WTC11 (cell line): ENCODE data around the gene APOBEC3C. TPM values are rescaled to one million over a fixed set of nuclear protein-coding genes. Genes with fewer than 3 reads are reported as not detected.

ENCODE experiments used
- ATAC-seq: fragments of 200-7000 bp; cut with Tn5 transposase; 2 replicates; pipeline ENCODE4 v1.10.0; 2021; ENCODE audit warnings: mild to moderate bottlenecking, moderate library complexity
- CTCF ChIA-PET: fragments of 300-600 bp; sonication (Branson Sonifier 250); formaldehyde crosslinking; loops from one replicate; lab custom pipeline; 2021; ENCODE audit warnings: antibody characterized with exemption; lab: Charles Lee
- POLR2A ChIA-PET: fragments of 350-600 bp; sonication (Branson Sonifier 250); formaldehyde crosslinking; loops from one replicate; lab custom pipeline; 2021; ENCODE audit warnings: antibody characterized with exemption; lab: Charles Lee
- DNase-seq: peaks from one replicate; pipeline ENCODE4 v3.0.0; 2021; ENCODE audit warnings: low spot score
- H3K27ac Mint-ChIP-seq: 2 replicates; pipeline ENCODE4 v1.8.0; 2021; ENCODE audit warnings: mixed read lengths
- H3K27me3 Mint-ChIP-seq: 2 replicates; pipeline ENCODE4 v1.8.0; 2021; ENCODE audit warnings: low read depth, mild to moderate bottlenecking, moderate library complexity, mixed read lengths
- H3K36me3 Mint-ChIP-seq: 2 replicates; pipeline ENCODE4 v1.8.0; 2021; ENCODE audit warnings: mixed read lengths
- H3K4me1 Mint-ChIP-seq: 2 replicates; pipeline ENCODE4 v1.8.0; 2022; ENCODE audit warnings: mixed read lengths
- H3K4me3 Mint-ChIP-seq: 2 replicates; pipeline ENCODE4 v1.8.0; 2021; ENCODE audit warnings: mild to moderate bottlenecking, moderate library complexity, mixed read lengths
- H3K9me3 Mint-ChIP-seq: 2 replicates; pipeline ENCODE4 v1.8.0; 2021; ENCODE audit warnings: mixed read lengths
- CREB1 ChIP-seq: sonication (generic); formaldehyde crosslinking; IDR thresholded peaks from 2 replicates; pipeline ENCODE4 v1.8.0; 2023; ENCODE audit warnings: mild to moderate bottlenecking, missing genetic modification reagents
- E2F1 ChIP-seq: sonication (generic); formaldehyde crosslinking; IDR thresholded peaks from 2 replicates; pipeline ENCODE4 v1.8.0; 2022; ENCODE audit warnings: mild to moderate bottlenecking, missing genetic modification reagents
- ERG ChIP-seq: fragments of 250-450 bp; sonication (Bioruptor Pico); IDR thresholded peaks from 2 replicates; pipeline ENCODE4 v1.8.0; 2021; ENCODE audit warnings: mild to moderate bottlenecking
- HMGA2 ChIP-seq: fragments of 250-450 bp; sonication (Bioruptor Pico); IDR thresholded peaks from 2 replicates; pipeline ENCODE4 v1.4.0; 2021; ENCODE audit warnings: mild to moderate bottlenecking, moderate library complexity
- IRF1 ChIP-seq: sonication (generic); formaldehyde crosslinking; IDR thresholded peaks from 2 replicates; pipeline ENCODE4 v1.8.0; 2023; ENCODE audit warnings: missing genetic modification reagents
- JUN ChIP-seq: sonication (generic); formaldehyde crosslinking; IDR thresholded peaks from 2 replicates; pipeline ENCODE4 v1.8.0; 2023; ENCODE audit warnings: mild to moderate bottlenecking, missing genetic modification reagents
- MXD4 ChIP-seq: fragments of 250-450 bp; sonication (Bioruptor Pico); IDR thresholded peaks from 2 replicates; pipeline ENCODE4 v1.8.0; 2021; ENCODE audit warnings: mild to moderate bottlenecking, moderate library complexity, borderline replicate concordance
- MYBL2 ChIP-seq: sonication (generic); formaldehyde crosslinking; IDR thresholded peaks from 2 replicates; pipeline ENCODE4 v1.8.1; 2023; ENCODE audit warnings: mild to moderate bottlenecking, moderate library complexity, missing genetic modification reagents
- PRDM15 ChIP-seq: sonication (generic); formaldehyde crosslinking; IDR thresholded peaks from 2 replicates; pipeline ENCODE4 v1.8.0; 2022; ENCODE audit warnings: missing genetic modification reagents
- TP53 ChIP-seq: sonication (generic); formaldehyde crosslinking; IDR thresholded peaks from 2 replicates; pipeline ENCODE4 v1.8.1; 2023; ENCODE audit warnings: mild to moderate bottlenecking, missing genetic modification reagents
- USF1 ChIP-seq: sonication (generic); formaldehyde crosslinking; IDR thresholded peaks from 2 replicates; pipeline ENCODE4 v1.8.0; 2022; ENCODE audit warnings: mild to moderate bottlenecking, missing genetic modification reagents
- USF2 ChIP-seq: sonication (generic); formaldehyde crosslinking; IDR thresholded peaks from 2 replicates; pipeline ENCODE4 v1.8.1; 2023; ENCODE audit warnings: mild to moderate bottlenecking, missing genetic modification reagents, moderate library complexity
- ZBTB21 ChIP-seq: sonication (generic); formaldehyde crosslinking; IDR thresholded peaks from 2 replicates; pipeline ENCODE4 v1.8.1; 2023; ENCODE audit warnings: mild to moderate bottlenecking, missing genetic modification reagents, borderline replicate concordance
- ZNF263 ChIP-seq: sonication (generic); formaldehyde crosslinking; IDR thresholded peaks from 2 replicates; pipeline ENCODE4 v1.8.1; 2022; ENCODE audit warnings: low read depth, mild to moderate bottlenecking, moderate library complexity, missing genetic modification reagents
- ZNF671 ChIP-seq: fragments of 250-450 bp; sonication (Bioruptor Pico); IDR thresholded peaks from 2 replicates; pipeline ENCODE4 v1.8.0; 2021; ENCODE audit warnings: mild to moderate bottlenecking
- total RNA-seq: library from RNA; stranded (reverse); gene quantifications from 3 replicates; pipeline ENCODE4 v1.2.3, GENCODE V29; 2021

Gene APOBEC3C
- total RNA-seq, 1 experiment from 2014 or later: 33.4 TPM

- TF ChIP-seq HMGA2 (CRISPR knock-in tag) (no peak), ERG (no peak), E2F1 (CRISPR knock-in tag) (no peak), PRDM15 (CRISPR knock-in tag) (0 out of 2 replicates have a peak, but pooled peaks have one; percentile 18), USF2 (CRISPR knock-in tag) (no peak), ZBTB21 (0 out of 2 replicates have a peak, but pooled peaks have one; percentile 33), ZNF671 (CRISPR knock-in tag) (no peak), TP53 (no peak), ZNF263 (CRISPR knock-in tag) (peak; percentile 97), IRF1 (CRISPR knock-in tag) (no peak), JUN (CRISPR knock-in tag) (no peak)
- H3K4me1 Mint-ChIP-seq: peaks cover 59% of the 10 kb centered on the region
- POLR2A ChIA-PET: interaction anchor here (0.7 kb wide), 1 partner anchor 96 kb away, joined by 4 read pairs; no protein-coding TSS in a partner anchor
Measured at GRCh38 chr22:39021552-39022250, 7.6 kb downstream of the APOBEC3C start.

GRCh38 chr22:39024519-39025308 is 10.7 kb downstream of the APOBEC3C start:
- H3K9me3 Mint-ChIP-seq: no peaks in the 10 kb centered on the region
- H3K4me1 Mint-ChIP-seq: peaks cover 54% of the 10 kb centered on the region
- TF ChIP-seq CREB1 (CRISPR knock-in tag) (no peak), USF1 (CRISPR knock-in tag) (no peak), MYBL2 (CRISPR knock-in tag) (no peak), MXD4 (CRISPR knock-in tag) (no peak)
- no peak for DNase-seq
- H3K4me3 Mint-ChIP-seq: no peak overlapping the region
- POLR2A ChIA-PET: no interaction called here
- CTCF ChIA-PET: no interaction called here
- H3K36me3 Mint-ChIP-seq: peaks cover 6% of the 10 kb centered on the region
- H3K27me3 Mint-ChIP-seq: no peaks in the 10 kb centered on the region
- no peak for ATAC-seq
- H3K27ac Mint-ChIP-seq: no peak overlapping the region

More at GRCh38 chr22:39021552-39022250, 7.6 kb downstream of the APOBEC3C start:
- ATAC-seq (no peak), DNase-seq (no peak)
- CTCF ChIA-PET: interaction anchor here (1.0 to 1.5 kb wide), 3 partner anchors 9 to 253 kb away, joined by 5 to 7 read pairs (median 6); no protein-coding TSS in a partner anchor
- Mint-ChIP-seq H3K27me3 (no peaks in the 10 kb centered on the region), H3K36me3 (peaks cover 12% of the 10 kb centered on the region), H3K9me3 (no peaks in the 10 kb centered on the region), H3K27ac (peak overlapping the region; percentile 90), H3K4me3 (peak overlapping the region; percentile 49)
